A673 (cell line): ENCODE measurements around the gene CACNA1A.

Experiments
- EZH2 ChIP-seq: fragments of 200-600 bp; sonication (generic); IDR thresholded peaks from 2 replicates; pipeline ENCODE4 v1.6.1; 2017; ENCODE audit warnings: borderline replicate concordance, low read depth, mild to moderate bottlenecking, mixed read lengths, antibody characterized with exemption, low read length; ENCODE audit not compliant: poor library complexity, severe bottlenecking
- TF ChIP-seq, protein P1 (sequence below): fragments of 300-800, 200-600 bp; sonication (generic); conservative IDR thresholded peaks from 2 replicates; pipeline ENCODE4 v1.5.1; 2017; ENCODE audit warnings: low read depth, mild to moderate bottlenecking, antibody characterized with exemption, low read length, moderate library complexity, mixed read lengths

DNA sequence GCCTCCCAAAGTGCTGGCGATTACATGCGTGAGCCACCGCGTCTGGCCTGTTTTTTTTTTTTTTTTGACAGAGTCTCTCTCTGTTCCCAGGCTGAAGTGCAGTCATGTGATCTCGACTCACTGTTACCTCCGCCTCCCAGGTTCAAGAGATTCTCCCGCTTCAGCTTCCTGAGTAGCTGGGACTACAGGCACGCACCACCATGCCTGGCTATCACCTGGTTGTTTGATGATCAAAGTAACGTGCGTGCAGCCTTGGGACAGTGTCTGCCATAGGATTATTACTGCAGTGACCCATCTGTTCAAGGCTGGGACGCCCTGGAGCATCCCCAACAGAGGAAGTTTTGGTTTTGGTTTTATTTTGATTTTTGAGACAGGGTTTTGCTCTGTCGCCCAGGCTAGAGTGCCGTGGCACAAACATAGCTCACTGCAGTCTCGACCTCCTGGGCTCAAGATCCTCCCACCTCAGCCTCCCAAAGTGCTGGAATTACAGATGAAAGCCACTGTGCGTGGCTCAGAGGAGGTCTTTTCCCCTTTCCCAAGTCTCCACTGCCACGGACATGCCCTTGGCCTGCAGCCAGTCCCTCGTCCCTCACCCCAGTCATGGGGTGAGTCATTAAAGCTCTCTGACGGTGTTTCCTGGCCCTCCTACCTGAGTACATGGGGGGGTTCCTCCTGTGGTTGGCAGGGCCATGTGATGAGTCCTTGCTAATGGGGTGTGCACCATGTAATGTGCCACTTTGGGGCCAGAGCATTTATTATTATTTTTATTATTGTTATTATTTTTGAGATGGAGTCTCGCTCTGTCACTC, 290.5 kb downstream of the CACNA1A start:
- TF ChIP-seq, protein P1, sequence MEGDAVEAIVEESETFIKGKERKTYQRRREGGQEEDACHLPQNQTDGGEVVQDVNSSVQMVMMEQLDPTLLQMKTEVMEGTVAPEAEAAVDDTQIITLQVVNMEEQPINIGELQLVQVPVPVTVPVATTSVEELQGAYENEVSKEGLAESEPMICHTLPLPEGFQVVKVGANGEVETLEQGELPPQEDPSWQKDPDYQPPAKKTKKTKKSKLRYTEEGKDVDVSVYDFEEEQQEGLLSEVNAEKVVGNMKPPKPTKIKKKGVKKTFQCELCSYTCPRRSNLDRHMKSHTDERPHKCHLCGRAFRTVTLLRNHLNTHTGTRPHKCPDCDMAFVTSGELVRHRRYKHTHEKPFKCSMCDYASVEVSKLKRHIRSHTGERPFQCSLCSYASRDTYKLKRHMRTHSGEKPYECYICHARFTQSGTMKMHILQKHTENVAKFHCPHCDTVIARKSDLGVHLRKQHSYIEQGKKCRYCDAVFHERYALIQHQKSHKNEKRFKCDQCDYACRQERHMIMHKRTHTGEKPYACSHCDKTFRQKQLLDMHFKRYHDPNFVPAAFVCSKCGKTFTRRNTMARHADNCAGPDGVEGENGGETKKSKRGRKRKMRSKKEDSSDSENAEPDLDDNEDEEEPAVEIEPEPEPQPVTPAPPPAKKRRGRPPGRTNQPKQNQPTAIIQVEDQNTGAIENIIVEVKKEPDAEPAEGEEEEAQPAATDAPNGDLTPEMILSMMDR = no peak
- TF ChIP-seq EZH2 = no peak
